Islet precursor cell (in vitro differentiated cells): ENCODE measurements around the gene NEK6.
A peak's percentile ranks its signal among the peaks of the same experiment; 100 is the strongest.

Experiments
- DNase-seq: peaks from one replicate; pipeline ENCODE4 v3.0.0-alpha.2; 2018

The NEK6 gene

DNA sequence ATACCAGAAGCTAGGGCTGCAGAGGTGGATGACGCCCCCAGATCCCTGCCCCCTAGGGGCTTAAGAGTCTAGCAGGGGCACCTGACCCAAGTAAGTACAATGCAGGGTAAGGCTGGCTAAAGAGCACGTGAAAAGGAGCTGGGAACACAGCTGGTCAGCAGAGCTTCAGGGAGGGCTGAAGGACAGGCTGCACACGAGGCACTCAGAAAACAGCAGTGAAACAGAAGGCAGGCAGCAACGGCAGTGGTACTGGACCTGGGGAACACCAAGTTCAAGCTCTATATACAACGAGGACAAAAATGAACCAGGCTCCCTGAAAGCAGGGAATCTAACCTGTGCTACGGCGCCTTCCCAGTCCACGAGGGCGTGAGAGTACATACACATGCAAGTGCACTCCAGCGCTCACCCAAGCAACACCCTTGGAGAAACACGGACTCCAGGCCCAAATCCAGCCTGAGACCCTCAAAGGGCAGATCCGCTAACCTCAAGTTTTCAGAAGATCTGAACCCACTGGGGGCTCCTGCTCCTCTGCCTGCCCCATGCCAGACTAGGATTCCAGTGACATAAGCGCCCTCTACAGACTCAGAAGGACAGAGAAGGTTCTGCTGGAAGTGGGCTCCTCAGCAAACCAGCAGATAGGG, 100.1 kb downstream of the NEK6 start:
- DNase-seq: peak; percentile 49

GRCh38 chr9:124358631-124359030, 100.9 kb downstream of the NEK6 start:
- DNase-seq: peak; percentile 37

GRCh38 chr9:124359426-124359825, 101.7 kb downstream of the NEK6 start:
- DNase-seq: peak; percentile 35

- no peak for DNase-seq
Measured at GRCh38 chr9:124359855-124360678, 102.3 kb downstream of the NEK6 start.

DNA sequence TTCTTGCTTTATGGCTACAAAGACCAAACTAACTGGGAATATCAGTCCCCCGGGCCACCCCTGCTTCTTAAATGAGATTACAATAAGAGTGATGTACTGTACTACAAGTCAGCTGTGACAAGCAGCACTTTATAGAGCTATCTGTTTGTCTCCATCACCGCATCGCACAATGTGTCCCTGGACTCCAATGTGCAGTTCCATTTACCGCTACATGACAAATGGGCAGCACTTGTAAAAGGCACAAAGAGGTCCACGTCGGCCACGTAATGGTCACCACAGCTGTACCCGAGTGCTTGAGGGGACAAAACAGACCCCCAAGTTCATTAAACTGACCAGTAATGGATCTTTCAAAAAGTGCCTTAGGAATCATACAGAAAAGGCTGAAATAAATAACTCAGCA, 103.4 kb downstream of the NEK6 start:
- DNase-seq: no peak

DNA sequence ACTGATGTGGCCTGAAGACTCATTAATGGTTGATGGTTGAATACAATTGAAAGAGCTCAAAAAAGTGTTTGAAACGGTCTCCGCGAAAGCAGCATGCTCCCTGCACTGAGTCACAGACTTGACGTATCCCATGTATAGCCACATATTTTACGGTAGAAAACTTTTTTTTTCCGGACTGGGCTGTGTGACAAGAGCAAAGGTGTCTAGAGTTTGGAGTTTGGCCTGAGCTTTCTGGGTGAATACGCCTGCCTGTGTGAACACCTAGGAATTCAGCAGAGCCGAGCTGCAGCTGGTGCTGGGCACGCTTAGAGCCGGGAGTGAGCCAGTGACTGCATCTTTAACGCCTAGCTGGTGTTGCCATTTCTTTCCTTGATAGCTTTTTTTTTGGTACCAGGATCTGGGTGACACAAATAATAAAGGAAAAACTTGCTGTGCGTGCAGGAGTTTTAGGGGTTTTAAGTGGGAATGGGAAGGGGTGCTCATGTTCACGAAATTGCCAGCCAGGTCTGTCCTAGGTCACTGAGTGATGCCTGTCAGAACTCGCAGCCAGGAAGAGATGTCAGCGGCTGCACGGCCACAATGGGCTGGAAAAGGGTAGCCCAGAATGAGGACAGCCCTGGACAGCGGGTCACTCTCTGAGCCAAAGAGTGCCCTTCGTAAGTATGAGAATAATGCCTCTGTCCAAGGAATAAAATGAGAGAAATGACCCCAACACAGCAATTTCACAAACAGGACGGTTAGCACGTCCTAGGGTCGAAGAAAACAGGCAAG, 105.8 kb downstream of the NEK6 start:
- peak; percentile 54 for DNase-seq

- no peak for DNase-seq
Measured at GRCh38 chr9:124364141-124364540, 106.4 kb downstream of the NEK6 start.

DNA sequence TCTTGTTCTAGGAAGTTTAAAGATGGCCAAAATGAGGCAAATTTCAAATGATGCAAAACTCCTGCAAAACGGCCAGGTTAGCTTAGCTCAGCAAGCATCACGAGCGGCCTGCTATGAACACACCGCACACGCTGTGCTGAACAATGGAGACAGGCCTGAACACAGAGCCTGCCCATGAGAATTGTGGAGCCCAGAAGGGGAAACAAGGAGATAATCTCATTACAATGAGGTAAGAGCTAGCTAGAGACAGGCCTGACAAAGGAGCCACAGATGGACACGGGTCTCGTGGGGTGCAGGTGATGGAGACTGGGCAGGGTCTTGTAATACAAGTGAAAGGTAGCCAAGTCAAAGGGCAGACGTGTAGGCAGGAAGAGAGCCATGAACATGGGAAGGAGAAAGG, 107.3 kb downstream of the NEK6 start:
- DNase-seq: no peak

DNA sequence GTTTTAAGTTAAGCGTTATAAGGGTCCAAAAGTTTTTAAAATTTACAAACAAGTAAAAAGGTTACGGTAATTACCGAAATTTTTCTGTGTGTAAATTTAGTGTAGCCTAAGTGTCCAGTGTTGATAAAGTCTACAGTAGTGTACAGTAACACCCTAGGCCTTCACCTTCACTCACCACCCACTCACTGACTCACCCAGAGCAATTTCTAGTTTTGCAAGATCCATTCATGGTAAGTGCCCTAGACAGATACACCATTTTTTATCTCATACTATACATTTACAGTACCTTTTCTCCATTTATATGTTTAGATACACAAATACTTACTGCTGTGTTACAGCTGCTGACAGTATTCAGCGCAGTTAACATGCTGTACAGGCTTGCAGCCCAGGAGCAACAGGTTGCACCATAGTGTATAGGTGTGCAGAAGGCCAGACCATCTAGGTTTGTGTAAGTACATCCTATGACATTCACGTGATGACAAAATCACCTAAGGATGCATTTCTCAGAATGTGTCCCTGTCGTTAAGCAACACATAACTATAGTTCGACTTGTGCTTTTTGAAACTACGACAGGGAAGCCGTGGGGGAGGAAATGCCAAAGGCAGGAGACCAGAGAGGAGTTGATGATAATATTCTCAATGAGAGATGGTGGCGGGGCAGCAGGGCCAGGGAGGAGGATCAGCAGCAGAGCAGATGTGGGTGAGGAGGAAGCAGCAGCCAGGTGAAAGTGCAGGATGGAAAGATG, 108.9 kb downstream of the NEK6 start:
- DNase-seq: no peak

GRCh38 chr9:124368692-124369091, 110.9 kb downstream of the NEK6 start:
- DNase-seq: no peak

- DNase-seq: no peak
Measured at GRCh38 chr9:124369231-124369797, 111.6 kb downstream of the NEK6 start.

- DNase-seq: no peak
Measured at GRCh38 chr9:124370896-124371582, 113.3 kb downstream of the NEK6 start.

DNA sequence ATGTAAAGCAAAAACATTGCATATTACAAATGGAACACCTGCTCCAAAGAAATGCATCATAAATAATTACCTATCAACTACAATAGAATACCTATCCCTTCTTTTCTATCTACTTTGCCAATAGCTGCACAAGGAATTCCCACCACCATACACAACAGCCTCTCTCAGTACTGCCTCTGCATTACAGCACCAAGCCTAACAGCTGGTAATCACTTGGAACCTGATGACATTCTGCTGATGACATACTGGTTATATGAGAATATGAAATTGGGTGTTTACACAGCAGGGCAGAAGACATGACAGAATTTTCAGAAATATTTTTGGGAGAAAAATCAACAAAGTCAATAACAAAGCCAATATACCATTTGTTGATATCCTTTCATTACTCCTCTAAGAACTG, 114.3 kb downstream of the NEK6 start:
- DNase-seq: no peak

- no peak for DNase-seq
Measured at GRCh38 chr9:124373386-124373785, 115.6 kb downstream of the NEK6 start.

- no peak for DNase-seq
Measured at GRCh38 chr9:124373851-124374250, 116.1 kb downstream of the NEK6 start.

DNA sequence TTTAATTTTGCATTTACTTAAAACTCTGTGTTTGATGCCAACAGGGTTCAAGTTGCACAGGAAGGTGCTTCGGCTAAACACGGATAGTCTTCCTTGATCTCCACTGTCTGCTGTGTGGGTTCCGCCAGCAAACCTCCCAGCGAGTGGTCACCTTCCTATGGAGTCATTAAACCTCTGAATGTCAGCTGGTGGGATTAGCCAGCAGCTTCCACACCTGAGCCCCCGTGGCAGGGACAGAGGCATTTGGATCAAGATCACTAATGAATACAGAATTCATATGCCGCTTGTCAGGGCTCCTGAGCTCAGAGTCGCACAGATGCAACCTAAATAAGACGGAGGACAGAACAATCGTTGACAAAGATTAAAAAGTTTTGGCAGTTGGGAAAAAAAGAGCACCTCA, 118.0 kb downstream of the NEK6 start:
- DNase-seq: no peak

GRCh38 chr9:124376329-124376728, 118.6 kb downstream of the NEK6 start:
- no peak for DNase-seq

DNA sequence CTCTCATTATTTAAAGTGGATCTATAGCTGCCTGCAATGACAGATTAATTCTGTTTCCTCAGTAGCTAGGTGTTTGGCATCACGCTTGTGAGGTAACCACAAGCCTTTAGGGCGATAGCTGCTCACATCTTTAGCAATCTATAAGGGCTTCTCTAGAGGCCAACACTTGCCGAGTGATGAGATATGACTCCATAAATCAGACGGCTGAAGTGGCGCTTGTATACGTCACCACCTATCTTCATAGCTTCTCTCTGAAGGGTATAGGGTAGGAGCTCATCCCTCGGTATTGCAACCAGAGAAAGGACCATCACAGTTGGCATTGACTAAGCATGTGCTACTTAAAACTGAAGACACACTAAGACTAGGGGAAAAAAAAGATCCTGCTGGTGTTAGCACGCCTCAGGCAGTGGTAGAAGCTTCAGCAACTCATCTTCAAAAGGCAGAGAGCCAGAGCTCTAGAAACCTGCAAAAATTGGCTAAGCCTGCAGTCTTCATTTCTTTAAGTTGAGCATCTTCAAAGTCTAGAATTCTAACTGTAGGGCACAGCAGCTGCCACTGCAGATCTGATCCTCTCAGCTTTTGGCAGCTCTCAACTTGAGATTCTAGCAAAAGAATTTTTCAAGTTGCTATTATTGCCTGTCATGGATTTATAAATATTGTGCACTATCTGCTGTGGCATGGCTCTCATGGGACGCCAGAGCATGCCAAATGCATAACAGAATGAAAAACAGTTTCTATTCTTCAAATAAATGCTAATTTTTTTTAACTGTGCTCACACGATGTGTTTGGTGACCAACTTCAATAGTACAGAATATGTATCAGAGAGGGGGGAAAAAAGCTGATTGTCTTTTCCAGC, 120.0 kb downstream of the NEK6 start:
- no peak for DNase-seq

- DNase-seq: no peak
Measured at GRCh38 chr9:124381170-124381945, 123.6 kb downstream of the NEK6 start.

GRCh38 chr9:124384210-124384609, 126.5 kb downstream of the NEK6 start:
- no peak for DNase-seq
